ENCODE results near the gene SETD3.

DNA sequence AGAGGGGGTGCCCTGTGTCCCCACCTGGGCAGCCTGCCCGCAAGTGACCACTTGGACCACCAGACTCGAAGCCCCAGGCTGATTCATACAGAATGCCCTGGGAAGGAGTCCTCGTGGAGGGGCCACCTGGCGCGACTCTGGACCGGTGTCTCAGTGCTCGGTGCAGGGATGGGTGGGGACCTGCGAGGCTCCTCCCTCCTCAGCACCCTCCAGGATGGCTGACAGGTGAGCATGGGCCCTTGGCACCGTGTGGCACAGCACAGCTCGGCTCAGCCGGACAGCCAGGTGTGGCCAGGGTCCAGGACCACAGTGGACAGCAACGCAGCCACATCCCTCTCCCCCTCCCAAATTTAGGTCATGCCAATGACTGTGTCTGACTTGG lies 45.0 kb upstream of the SETD3 start:
- TF ChIP-seq POLR2AphosphoS5 (IDR thresholded peaks at IDR 0.05; ENCODE audit: low read depth, low read length) (no peak), TAF1 (IDR thresholded peaks at IDR 0.05; ENCODE audit: low read depth, low read length) (no peak), POLR2A (IDR thresholded peaks at IDR 0.05; ENCODE audit: low read depth, low read length) (no peak), SPI1 (IDR thresholded peaks at IDR 0.05; ENCODE audit: low read depth, low read length) (no peak), PAX5 (IDR thresholded peaks at IDR 0.05; ENCODE audit: insufficient read depth, low read length, severe bottlenecking) (no peak)
